Measurements from ENCODE around the gene CSH1.
A peak's percentile ranks its signal among the peaks of the same experiment; 100 is the strongest.
"Not testable (repeated sequence)": the region's sequence is repeated elsewhere in the genome, so short reads cannot be mapped to it uniquely, and the experiment has no call there.

CSH1 gene

DNA sequence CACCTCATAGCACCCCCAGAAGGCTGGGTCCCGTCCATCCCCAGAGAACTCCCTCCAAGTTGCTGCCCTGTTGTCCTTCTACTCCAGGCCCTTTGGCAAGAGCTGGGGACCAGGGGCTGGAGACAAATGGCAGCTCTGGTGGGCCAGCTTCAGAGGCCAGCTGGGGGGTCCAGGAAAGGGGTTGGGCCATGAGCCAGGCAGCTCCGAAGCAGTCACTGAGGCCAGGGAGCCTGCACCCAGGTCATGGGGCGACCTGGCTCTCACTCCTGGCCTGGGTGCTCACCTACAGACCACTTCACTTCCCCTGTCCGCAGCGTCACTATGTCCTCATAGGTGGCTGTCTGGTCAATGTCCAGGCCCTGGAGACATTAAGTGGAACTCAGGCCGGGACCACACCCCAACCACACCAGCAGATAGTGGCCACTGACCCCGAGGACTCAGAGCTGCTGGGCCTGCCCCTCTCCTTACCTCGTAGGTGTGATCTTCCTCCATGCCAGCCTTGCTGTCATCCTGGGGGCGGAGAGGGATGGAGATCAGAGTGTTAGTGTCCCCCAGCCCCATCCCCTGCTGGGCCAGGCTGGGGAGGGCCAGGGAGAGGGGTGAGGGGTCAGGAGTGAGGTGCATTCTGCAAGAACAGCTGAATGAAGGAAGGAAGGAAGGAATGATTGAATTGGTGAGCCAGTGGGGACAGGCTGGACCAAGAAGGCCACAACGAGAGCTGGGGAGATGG is 32.8 kb upstream of the CSH1 start:
- DNase-seq (ENCODE audit: low spot score) = no peak

DNA sequence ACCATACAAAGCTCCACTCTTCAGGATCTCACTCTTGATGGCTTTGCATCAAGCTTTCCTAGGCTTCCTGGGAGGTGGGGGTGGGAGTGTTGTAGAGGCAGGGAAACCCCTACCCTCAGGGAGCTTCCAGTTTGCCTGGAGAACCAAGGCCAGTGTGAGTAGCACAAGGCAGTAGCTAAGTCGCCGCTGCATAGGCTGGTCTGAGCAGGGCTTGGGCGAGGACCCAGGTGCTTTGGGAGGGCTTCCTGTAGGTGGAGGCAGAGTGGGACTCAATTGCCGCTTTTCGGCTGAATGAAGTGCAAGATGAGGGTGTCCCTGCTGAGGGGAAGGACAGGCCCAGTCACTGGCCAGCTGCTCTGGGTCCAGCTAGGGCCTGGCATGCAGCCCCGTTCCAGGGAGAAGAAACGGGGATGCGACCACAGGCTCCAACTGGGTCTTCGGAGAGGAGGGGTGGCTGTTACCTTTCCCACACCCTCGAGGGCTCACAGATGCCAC is 31.8 kb upstream of the CSH1 start:
- no peak for DNase-seq (ENCODE audit: low spot score)

DNA sequence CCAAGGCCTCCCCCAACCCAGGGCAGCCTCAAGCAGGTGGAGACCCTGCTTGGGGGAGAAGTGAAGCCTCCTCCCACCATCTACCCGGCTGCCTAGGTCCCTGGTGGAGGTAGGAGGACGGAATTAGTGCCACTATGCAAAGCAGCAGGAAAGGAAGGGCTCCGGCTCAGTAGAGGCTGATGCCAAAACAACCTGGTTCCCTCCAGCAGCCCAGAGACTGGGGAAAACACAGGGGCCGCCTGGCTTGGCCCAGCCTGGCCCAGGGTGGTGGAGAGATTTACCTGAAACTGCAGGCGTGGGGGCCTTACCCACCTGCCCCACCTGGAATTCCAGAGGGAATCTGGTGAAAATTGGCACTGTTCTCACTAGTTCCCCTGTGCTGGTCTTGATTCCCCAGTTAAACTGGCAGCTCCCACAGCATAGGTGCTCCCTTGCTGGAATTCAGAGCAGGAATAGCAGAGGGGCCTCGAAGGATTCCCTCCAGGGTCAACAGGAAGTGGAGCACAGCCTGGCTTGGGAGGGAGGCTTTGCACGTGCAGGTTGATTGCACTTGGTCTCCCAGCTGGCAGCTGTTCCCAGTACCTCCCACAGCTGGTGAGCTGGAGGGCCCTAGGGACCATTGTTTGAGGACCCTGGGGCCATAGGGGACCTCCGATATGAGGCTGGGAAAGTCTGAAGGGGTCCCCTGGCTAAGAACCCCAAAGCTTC is 31.2 kb upstream of the CSH1 start:
- DNase-seq (ENCODE audit: low spot score) = no peak

DNA sequence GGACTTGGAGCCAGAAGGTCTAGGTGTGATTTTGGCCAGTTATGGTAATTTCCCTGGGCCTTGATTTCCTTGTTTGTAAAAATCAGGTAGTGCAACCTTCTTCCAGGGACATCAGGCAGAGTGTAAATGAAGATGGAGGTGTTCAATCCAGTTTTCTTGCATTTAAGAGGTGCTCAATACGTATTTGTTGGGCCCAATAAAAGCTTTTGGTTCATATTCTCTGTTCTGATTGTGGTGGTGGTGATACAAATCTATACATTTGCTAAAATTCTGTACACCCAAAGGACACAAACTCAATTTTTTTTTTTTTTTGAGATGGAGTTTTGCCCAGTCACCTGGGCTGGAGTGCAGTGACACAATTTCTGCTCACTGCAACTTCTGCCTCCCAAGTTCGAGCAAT is 29.8 kb upstream of the CSH1 start:
- no peak for DNase-seq (ENCODE audit: low spot score)

DNA sequence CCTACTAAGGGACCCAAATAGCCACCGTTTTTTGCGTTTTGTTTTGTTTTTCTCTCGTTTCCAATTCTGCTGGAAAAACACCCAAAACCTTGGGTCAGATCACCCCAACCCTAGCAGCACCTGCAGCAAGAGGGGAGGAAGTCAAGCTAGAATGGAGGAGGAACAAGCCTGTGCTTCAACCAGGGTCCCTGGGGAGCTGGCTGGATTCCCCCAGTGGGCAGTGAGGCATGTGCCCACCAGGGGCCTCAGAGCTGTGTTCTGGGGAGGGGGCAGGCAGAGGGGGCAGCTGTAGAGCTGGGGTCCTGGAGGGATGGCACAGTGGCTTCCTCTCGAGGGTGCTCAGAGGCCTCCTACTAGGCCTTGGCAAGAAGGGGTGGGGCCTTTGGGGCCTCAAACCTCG is 29.2 kb upstream of the CSH1 start:
- DNase-seq (ENCODE audit: low spot score) = no peak

DNA sequence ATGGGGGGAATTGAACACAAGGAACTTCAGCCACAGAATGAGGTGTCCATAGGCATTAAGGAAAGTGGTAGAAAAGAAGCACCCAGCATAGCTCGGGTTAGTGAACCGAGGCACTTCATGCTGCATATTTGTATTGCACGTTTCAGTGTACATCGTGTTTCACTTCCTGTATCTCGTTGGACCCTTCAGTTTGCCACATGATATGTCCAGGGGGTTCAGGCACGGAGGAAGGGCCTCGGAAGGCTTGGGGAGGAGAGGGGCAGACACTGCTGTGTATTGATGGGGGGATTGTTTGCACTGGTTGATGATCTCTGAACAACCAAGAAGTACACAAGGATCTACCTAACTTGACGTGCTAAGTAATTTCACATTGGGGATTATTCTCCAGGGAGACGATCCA is 26.0 kb upstream of the CSH1 start:
- not testable (repeated sequence) for DNase-seq (ENCODE audit: low spot score)

DNA sequence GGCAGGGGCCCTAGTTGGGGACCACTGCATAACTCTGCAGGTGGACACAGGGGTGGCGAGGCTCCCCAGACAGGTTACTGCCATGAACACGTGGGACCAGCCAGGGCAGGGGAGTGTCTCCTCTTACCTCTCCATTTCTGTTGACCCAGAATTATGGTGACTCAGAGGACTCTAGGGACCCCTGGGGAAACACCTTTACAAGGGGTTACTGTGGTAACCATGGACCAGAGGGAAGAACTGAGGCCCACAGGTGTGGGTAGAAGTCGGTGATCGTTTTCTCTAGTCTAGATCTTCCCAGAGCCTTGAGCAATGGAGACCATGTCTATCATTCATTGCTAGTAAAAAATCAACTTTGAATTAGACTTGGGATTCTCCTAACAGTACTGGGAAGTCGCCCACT is 24.4 kb upstream of the CSH1 start:
- DNase-seq (ENCODE audit: low spot score) = not testable (repeated sequence)

DNA sequence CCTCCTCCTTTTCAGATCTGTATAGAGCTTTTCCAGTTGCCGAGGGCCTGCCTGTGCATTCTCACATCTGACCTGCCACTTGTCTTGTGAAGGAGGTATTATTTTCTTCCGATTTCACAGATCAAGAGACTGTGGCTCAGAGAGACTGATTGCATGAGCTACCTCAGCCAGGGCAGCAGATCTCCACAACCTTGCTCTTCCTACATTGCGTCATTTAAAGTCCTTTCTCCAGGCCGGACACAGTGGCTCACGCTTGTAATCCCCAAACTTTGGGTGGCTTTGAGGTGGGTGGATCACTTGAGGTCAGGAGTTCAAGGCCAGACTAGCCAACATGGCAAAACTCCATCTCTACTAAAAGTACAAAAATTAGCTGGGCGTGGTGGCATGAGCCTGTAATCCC is 23.7 kb upstream of the CSH1 start:
- DNase-seq (ENCODE audit: low spot score) = not testable (repeated sequence)

DNA sequence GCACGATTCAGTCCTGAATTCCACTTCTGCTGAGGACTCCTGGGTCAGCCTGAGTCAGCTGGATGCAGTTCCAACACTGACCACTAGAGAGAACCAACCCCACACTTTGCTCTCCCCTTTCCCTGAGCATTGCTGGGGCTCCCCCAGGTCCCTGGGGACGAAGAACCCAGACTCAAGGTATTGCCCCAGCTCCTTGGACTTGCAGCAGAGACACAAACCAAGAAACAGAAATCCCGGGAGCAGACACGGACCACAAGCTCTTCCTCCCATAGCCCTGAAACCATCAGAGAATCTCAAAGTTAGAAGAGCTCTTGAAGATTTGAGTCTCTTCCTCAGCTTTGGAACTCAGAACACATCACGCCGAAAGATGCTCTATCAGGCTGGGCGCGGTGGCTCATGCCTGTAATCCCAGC is 22.9 kb upstream of the CSH1 start:
- DNase-seq (ENCODE audit: low spot score) = peak; percentile 51

DNA sequence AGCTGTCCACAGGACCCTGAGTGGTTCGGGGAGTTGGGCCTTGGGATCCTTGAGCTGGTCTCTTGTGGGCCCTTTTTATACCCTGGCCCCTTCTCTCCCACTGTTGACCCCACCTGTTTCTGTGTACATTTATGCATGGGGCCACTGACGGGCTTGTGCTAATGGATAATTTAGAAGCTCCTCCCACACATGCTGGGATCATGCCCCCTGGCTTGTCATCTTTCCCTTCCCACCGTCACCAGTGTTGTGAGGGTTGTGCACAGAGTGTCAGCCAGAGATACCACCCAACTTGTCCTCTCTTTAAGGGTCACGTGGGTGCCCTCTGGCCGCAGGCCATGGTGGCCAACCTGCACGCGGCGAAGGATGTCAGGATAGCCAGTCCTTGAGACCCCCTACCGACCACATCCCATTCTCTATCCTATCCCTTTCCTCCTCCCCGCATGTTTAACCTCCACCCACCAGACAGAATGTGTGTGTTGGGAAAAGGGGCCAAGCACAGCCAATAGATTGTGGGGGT is 22.5 kb upstream of the CSH1 start, which contains the start of gene GH1:
Gene GH1 (minus strand): TSS at position 51 of the 517 bp plus-strand sequence. CDS start 63 bp downstream, outside the sequence.
- DNase-seq (ENCODE audit: low spot score) = not testable (repeated sequence)

DNA sequence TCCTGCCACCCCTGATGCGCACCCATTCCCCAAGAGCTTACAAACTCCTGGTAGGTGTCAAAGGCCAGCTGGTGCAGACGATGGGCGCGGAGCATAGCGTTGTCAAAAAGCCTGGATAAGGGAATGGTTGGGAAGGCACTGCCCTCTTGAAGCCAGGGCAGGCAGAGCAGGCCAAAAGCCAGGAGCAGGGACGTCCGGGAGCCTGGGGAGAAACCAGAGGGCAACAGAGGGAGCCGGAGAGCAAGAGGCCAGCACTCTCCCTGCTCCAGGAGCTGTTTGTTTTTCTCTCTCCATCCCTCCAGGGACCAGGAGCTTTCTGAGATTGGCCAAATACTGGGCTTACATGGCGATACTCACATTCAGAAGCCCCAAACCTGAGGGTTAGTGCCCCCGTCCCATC is 21.9 kb upstream of the CSH1 start:
- DNase-seq (ENCODE audit: low spot score) = no peak

DNA sequence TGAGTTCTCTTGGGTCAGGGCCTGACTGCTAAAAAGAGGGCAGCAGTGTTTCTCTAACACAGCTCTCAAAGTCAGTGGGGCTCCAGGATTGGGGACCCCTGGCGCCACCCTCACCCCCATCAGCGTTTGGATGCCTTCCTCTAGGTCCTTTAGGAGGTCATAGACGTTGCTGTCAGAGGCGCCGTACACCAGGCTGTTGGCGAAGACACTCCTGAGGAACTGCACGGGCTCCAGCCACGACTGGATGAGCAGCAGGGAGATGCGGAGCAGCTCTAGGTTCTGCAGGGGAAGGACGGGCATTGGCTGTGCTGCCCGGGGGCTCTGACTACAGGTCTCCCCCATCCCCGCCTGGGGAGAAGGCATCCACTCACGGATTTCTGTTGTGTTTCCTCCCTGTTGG is 21.3 kb upstream of the CSH1 start:
- DNase-seq (ENCODE audit: low spot score) = no peak

DNA sequence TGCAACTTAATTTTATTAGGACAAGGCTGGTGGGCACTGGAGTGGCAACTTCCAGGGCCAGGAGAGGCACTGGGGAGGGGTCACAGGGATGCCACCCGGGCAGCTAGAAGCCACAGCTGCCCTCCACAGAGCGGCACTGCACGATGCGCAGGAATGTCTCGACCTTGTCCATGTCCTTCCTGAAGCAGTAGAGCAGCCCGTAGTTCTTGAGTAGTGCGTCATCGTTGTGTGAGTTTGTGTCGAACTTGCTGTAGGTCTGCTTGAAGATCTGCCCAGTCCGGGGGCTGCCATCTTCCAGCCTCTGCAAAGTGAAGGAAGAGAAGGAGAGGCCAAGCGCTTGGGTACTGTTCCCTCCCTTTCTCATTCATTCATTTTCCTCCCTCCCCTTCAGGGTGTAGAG is 20.8 kb upstream of the CSH1 start:
- DNase-seq (ENCODE audit: low spot score) = not testable (repeated sequence)

DNA sequence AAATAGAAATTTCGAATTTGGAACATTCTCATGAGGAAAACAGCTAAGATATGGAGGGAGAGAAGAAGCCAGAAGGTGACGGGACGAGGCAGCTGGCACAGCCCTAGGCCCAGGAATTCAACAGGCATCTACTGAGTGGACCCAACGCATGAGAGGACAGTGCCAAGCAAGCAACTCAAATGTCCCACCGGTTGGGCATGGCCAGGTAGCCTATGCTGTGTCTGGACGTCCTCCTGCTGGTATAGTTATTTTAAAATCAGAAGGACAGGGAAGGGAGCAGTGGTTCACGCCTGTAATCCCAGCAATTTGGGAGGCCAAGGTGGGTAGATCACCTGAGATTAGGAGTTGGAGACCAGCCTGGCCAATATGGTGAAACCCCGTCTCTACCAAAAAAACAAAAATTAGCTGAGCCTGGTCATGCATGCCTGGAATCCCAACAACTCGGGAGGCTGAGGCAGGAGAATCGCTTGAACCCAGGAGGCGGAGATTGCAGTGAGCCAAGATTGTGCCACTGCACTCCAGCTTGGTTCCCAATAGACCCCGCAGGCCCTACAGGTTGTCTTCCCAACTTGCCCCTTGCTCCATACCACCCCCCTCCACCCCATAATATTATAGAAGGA is 20.3 kb upstream of the CSH1 start:
- no peak for DNase-seq (ENCODE audit: low spot score)

DNA sequence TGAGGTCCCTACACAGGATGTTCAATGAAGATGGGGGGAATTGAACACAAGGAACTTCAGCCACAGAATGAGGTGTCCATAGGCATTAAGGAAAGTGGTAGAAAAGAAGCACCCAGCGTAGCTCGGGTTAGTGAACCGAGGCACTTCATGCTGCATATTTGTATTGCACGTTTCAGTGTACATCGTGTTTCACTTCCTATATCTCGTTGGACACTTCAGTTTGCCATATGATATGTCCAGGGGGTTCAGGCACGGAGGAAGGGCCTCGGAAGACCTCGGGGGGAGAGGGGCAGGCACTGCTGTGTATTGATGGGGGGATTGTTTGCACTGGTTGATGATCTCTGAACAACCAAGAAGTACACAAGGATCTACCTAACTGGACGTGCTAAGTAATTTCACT is 19.4 kb upstream of the CSH1 start:
- DNase-seq (ENCODE audit: low spot score) = not testable (repeated sequence)

DNA sequence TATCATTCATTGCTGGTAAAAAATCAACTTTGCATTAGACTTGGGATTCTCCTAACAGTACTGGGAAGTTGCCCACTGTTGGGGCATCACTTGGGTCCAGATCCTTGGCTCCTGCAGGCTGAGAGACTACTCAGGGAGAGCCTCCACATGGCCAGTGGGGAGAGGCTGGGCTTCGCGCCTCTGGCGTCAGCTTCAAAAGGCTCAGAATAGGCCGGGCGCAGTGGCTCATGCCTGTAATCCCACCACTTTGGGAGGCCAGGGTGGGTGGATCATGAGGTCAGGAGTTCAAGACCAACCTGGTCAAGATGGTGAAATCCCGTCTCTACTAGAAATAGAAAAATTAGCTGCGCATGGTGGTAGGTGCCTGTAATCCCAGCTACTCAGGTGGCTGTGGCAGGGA is 18.1 kb upstream of the CSH1 start:
- DNase-seq (ENCODE audit: low spot score) = no peak

DNA sequence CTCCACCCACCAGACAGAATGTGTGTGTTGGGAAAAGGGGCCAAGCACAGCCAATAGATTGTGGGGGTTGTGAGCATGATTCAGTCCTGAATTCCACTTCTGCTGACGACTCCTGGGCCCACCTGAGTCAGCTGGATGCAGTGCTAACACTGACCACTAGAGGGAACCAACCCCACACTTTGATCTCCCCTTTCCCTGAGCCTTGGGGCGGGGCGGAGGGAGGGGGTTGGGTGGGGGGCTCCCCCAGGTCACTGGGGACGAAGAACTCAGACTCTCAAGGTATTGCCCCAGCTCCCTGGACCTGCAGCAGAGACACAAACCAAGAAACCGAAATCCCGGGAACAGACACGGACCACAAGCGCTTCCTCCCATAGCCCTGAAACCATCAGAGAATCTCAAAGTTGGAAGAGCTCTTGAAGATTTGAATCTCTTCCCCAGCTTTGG is 15.3 kb upstream of the CSH1 start:
- peak; percentile 46 for DNase-seq (ENCODE audit: low spot score)

DNA sequence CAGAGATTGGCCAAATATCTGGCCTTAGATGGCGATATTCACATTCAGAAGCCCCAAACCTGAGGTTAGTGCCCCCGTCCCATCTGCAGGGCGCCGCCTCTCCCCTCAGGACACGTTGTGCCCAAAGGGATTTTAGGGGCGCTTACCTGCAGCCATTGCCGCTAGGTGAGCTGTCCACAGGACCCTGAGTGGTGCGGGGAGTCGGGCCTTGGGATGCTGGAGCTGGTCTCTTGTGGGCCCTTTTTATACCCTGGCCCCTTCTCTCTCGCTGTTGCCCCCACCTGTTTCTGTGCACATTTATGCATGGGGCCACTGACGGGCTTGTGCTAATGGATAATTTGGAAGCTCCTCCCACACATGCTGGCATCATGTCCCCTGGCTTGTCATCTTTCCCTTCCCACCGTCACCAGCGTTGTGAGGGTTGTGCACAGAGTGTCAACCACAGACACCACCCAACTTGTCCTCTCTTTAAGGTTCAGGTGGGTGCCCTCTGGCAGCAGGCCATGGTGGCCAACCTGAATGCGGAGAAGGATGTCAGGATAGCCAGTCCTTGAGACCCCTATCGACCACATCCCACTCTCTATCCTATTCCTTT is 14.8 kb upstream of the CSH1 start, which contains the start of gene CSHL1:
Gene CSHL1 (minus strand): TSS at position 218 of the 595 bp plus-strand sequence. CDS start 62 bp downstream, at position 156.
- no peak for DNase-seq (ENCODE audit: low spot score)

DNA sequence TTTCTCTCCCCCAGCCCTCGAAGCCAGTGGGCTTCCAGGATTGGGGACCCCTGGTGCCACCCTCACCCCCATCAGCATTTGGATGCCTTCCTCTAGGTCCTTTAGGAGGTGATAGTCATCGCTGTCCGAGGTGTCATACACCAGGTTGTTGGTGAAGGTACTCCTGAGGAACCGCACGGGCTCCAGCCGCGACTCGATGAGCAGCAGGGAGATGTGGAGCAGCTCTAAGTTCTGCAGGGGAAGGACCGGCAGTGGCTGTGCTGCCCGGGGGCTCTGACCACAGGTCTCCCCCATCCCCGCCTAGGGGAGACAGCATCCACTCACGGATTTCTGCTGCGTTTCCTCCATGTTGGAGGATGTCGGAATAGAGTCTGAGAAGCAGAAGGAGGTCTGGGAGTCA is 13.7 kb upstream of the CSH1 start:
- DNase-seq (ENCODE audit: low spot score) = no peak

DNA sequence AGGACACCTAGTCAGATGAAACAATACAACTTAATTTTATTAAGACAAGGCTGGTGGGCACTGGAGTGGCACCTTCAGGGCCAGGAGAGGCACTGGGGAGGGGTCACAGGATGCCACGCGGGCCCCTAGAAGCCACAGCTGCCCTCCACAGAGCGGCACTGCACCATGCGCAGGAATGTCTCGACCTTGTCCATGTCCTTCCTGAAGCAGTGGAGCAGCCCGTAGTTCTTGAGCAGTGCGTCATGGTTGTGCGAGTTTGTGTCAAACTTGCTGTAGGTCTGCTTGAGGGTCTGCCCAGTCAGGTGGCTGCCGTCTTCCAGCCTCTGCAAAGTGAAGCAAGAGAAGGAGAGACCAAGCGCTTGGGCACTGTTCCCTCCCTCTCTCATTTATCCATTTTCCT is 13.2 kb upstream of the CSH1 start:
- DNase-seq (ENCODE audit: low spot score) = not testable (repeated sequence)

DNA sequence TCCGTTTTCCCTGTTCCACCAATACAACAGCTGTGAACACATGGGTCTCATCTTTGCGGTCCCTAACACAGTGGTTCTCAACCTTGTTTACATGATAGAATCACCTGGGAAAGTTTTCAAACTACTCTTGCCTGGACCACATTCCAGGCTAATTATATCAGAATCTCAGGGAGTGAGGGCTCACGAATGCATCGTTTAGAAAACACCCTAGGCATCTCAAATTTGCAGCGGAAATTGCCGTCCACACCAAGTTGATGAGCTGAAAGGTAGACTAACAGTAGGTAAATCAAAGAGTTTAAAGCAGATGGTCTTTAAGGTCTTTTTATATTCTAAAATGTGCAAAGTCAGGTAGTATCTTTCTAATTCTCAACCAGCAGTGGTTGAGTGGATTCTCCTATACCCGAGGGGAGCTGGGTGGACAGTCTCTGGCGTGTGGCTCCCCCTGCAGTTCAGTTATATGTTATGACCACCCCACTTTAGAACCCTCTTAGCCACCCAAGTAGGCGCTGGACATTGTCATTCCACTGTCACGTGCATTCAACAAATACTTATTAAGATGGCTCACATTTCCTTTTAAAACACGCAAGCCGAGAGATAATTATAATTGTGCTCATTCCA is 10.9 kb upstream of the CSH1 start:
- not testable (repeated sequence) for DNase-seq (ENCODE audit: low spot score)
